K562 (cell line): ENCODE measurements around the gene CHL1. TPM values are rescaled to one million over a fixed set of nuclear protein-coding genes. Genes with fewer than 3 reads are reported as not detected.

Experiments used
- ATAC-seq: fragments of 200-7000 bp; cut with Tn5 transposase; 3 replicates; pipeline ENCODE4 v1.9.1; 2020; ENCODE audit warnings: moderate library complexity
- BruUV-seq: library from RNA; stranded (reverse); fragments of 400-500 nt; replicated peaks from 2 replicates; lab custom pipeline; 2021; lab: Mats Ljungman, UMichigan
- CTCF ChIA-PET: fragments of 300-600 bp; formaldehyde crosslinking; extraction: SDS; loops from one replicate; lab custom pipeline; 2021; ENCODE audit warnings: low intra/inter-chr PET ratio; lab: Yijun Ruan, JAX
- POLR2A ChIA-PET: fragments of 300-600, 350-650 bp; sonication (Branson Sonifier 250); formaldehyde crosslinking; extraction: SDS; loops from one replicate; lab custom pipeline; 2021; ENCODE audit warnings: antibody characterized with exemption, inconsistent platforms; lab: Yijun Ruan, JAX
- DNase-seq, 4 experiments: peaks; one replicate each; pipeline versions ENCODE4 v3.0.0 to v3.0.0-alpha.2; 2011 to 2018; ENCODE audit warnings: low spot score in 3 of 4, mixed read lengths in 3 of 4; ENCODE audit errors: extremely low read depth in 1 of 4
- FAIRE-seq: peaks from 2 replicates; lab custom pipeline; 2011; peaks lifted over from hg19 to GRCh38; lab: Jason Lieb, UNC
- H2AFZ ChIP-seq: 2 replicates; pipeline ENCODE4 v1.6.0; 2011; ENCODE audit warnings: low read depth, low read length, control low read depth, inconsistent platforms
- H3K27ac ChIP-seq: fragments of 200-600 bp; 3 replicates; pipeline ENCODE4 v1.8.0; 2011; ENCODE audit warnings: low read depth, mild to moderate bottlenecking, control low read depth, inconsistent platforms, low read length, moderate library complexity, mixed read lengths; ENCODE audit errors: extremely low read depth
- H3K27me3 ChIP-seq, 2 experiments: fragments of 300-600 bp in 1 of 2; 2 replicates in 1 of 2; 3 replicates in 1 of 2; pipeline versions ENCODE4 v1.6.0 to v1.8.0; 2011; ENCODE audit warnings: inconsistent platforms in 2 of 2, low read length in 2 of 2, mild to moderate bottlenecking in 1 of 2, mixed read lengths in 1 of 2, moderate library complexity in 1 of 2; ENCODE audit not compliant: control insufficient read depth in 2 of 2, insufficient read depth in 2 of 2
- H3K36me3 ChIP-seq: fragments of 300-600 bp; 3 replicates; pipeline ENCODE4 v1.8.0; 2011; ENCODE audit warnings: mild to moderate bottlenecking, low read length, inconsistent platforms; ENCODE audit not compliant: control insufficient read depth, insufficient read depth
- H3K4me1 ChIP-seq, 2 experiments: fragments of 200-600 bp in 1 of 2; replicated peaks in 1 of 2; 2 replicates in 1 of 2; 3 replicates in 1 of 2; pipeline versions ENCODE4 v1.5.1 to v1.8.0; 2011; ENCODE audit warnings: inconsistent platforms in 2 of 2, low read length in 2 of 2, mild to moderate bottlenecking in 1 of 2, mixed read lengths in 1 of 2, moderate library complexity in 1 of 2; ENCODE audit not compliant: control insufficient read depth in 2 of 2, insufficient read depth in 2 of 2
- H3K4me2 ChIP-seq: 2 replicates; pipeline ENCODE4 v1.6.1; 2011; ENCODE audit warnings: low read length, control low read depth, inconsistent platforms, mixed read lengths; ENCODE audit not compliant: insufficient read depth
- H3K4me3 ChIP-seq: fragments of 200-600 bp; sonication (generic), shearing (Covaris generic); 2 replicates; pipeline ENCODE4 v1.5.1; 2016; ENCODE audit warnings: control low read depth, inconsistent platforms
- H3K79me2 ChIP-seq: fragments of 200-600 bp; 3 replicates; pipeline ENCODE4 v1.8.0; 2011; ENCODE audit warnings: low read length, inconsistent platforms; ENCODE audit not compliant: control insufficient read depth, insufficient read depth
- H3K9ac ChIP-seq, 2 experiments: 2 replicates each; pipeline versions ENCODE4 v1.6.0 to v1.6.1; 2011; ENCODE audit warnings: low read depth in 2 of 2, low read length in 2 of 2, control low read depth in 1 of 2, inconsistent platforms in 1 of 2, mild to moderate bottlenecking in 1 of 2, mixed read lengths in 1 of 2; ENCODE audit not compliant: insufficient read depth in 1 of 2
- H3K9me1 ChIP-seq: one replicate; pipeline ENCODE4 v1.6.0; 2011; ENCODE audit warnings: inconsistent platforms, mild to moderate bottlenecking, low read length, moderate library complexity; ENCODE audit not compliant: control insufficient read depth, insufficient read depth
- H3K9me3 ChIP-seq: replicated peaks from 2 replicates; pipeline ENCODE4 v1.5.1; 2011; ENCODE audit warnings: low read depth, low read length, inconsistent platforms; ENCODE audit not compliant: control insufficient read depth, insufficient read depth
- H4K20me1 ChIP-seq: replicated peaks from 2 replicates; pipeline ENCODE4 v1.6.1; 2011; ENCODE audit warnings: low read length, inconsistent platforms, mixed read lengths; ENCODE audit not compliant: control insufficient read depth, insufficient read depth
- CHCHD3 ChIP-seq: fragments of 250-450 bp; sonication (Bioruptor Pico); IDR thresholded peaks from 2 replicates; pipeline ENCODE4 v2.1.2; 2022; ENCODE audit warnings: mild to moderate bottlenecking
- GMEB1 ChIP-seq: fragments of 250-450 bp; sonication (Bioruptor Pico); IDR thresholded peaks from 2 replicates; pipeline ENCODE4 v1.4.0; 2020; ENCODE audit warnings: mild to moderate bottlenecking
- MAFG ChIP-seq: fragments of 450-650 bp; conservative IDR thresholded peaks from 2 replicates; pipeline ENCODE4 v1.6.1; 2016; ENCODE audit warnings: missing genetic modification characterization, missing compliant biosample characterization
- NCOA2 ChIP-seq, 2 experiments: fragments of 450-650 bp; IDR thresholded peaks; 2 replicates each; pipeline ENCODE4 v1.6.1; 2018; ENCODE audit warnings: mild to moderate bottlenecking in 2 of 2, moderate library complexity in 1 of 2; ENCODE audit not compliant: partially characterized antibody in 2 of 2
- NR4A1 ChIP-seq, 2 experiments: fragments of 250-450 bp in 1 of 2; fragments of 450-650 bp in 1 of 2; sonication (Bioruptor Pico) in 1 of 2; IDR thresholded peaks; 2 replicates each; pipeline versions ENCODE4 v1.4.0 to v1.6.1; 2016 to 2020; ENCODE audit warnings: mild to moderate bottlenecking in 2 of 2, missing compliant biosample characterization in 1 of 2, missing genetic modification characterization in 1 of 2, moderate library complexity in 1 of 2
- RBBP5 ChIP-seq: fragments of 200-600 bp; sonication (generic); IDR thresholded peaks from 2 replicates; pipeline ENCODE4 v1.6.1; 2012; ENCODE audit warnings: borderline replicate concordance, mild to moderate bottlenecking, low read length, control low read depth, inconsistent platforms; ENCODE audit not compliant: insufficient read depth, poor library complexity, severe bottlenecking
- RBM34 ChIP-seq: fragments of 200-400 bp; formaldehyde crosslinking; IDR thresholded peaks from 2 replicates; pipeline ENCODE4 v1.6.1; 2018; ENCODE audit warnings: low read length, borderline replicate concordance; ENCODE audit not compliant: insufficient read depth
- ZC3H11A ChIP-seq: IDR thresholded peaks from 2 replicates; pipeline ENCODE4 v1.6.1; 2012; ENCODE audit warnings: low read depth, low read length, improper control_type of control experiment
- ZNF212 ChIP-seq: fragments of 450-650 bp; formaldehyde crosslinking; IDR thresholded peaks from 2 replicates; pipeline ENCODE4 v1.4.0; 2020; ENCODE audit warnings: mild to moderate bottlenecking
- ZNF551 ChIP-seq: fragments of 250-450 bp; sonication (Bioruptor Pico); IDR thresholded peaks from 2 replicates; pipeline ENCODE4 v1.5.0; 2021; ENCODE audit warnings: mild to moderate bottlenecking, moderate library complexity
- WGBS: fragments of 100-300 bp; shearing (Covaris generic); methylation state at CpG from one replicate; pipeline ENCODE4 v1.1.6; 2016; ENCODE audit warnings: low coverage, mixed read lengths; ENCODE audit not compliant: insufficient coverage; ENCODE audit errors: missing lambda C conversion rate; 5-methylcytosine and 5-hydroxymethylcytosine counted together
- in situ Hi-C: fragments of 300-500 bp; cut with MboI; formaldehyde crosslinking; loops from 4 replicates; pipeline ENCODE4 v1.15.0; 2018; ENCODE audit warnings: inconsistent platforms, mixed read lengths
- intact Hi-C: fragments of 100-400 bp; cut with micrococcal nuclease; formaldehyde crosslinking; loops from 2 replicates; pipeline ENCODE4 v1.14.2; 2022
- polyA plus RNA-seq, 8 experiments: library from polyadenylated mRNA; depleted of rRNA in 4 of 8; stranded (reverse) in 5 of 8; unstranded in 3 of 8; fragments of >200 nt; fragmentation: Nextera tagmentation in 2 of 8; fragmentation: Illumina TruSeq in 1 of 8; extraction: Ambion mirVana in 2 of 8; extraction: Trizol in 1 of 8; gene quantifications; 2 replicates each; pipeline versions ENCODE4 v1.2.1 to v1.2.3, GENCODE V29; 2011 to 2014; ENCODE audit warnings: inconsistent platforms in 1 of 8, missing spikeins in 1 of 8
- total RNA-seq, 7 experiments: library from RNA; depleted of rRNA in 6 of 7; stranded (reverse); fragments of >200 nt in 6 of 7; fragmentation: Illumina TruSeq in 2 of 7; extraction: Trizol in 2 of 7; gene quantifications; 2 replicates each; pipeline versions ENCODE4 v1.2.1 to v1.2.3, GENCODE V29; 2011 to 2021; ENCODE audit warnings: low replicate concordance in 1 of 7

Gene CHL1
- total and polyA plus RNA-seq, 9 of the 15 experiments (the other 6 are each of a cell fraction or from before 2014, with no cell fraction given) = 0.02 TPM; not detected in 8

GRCh38 chr3:403826-404225 is 207.3 kb downstream of the CHL1 start:
- Histone ChIP-seq H3K27me3 (no peaks in the 10 kb centered on the region; a peak in 1 of 5 replicates), H3K4me3 (no peak overlapping the region), H3K9me3 (0 out of 2 replicates have a peak, but pooled peaks cover 2% of the 10 kb centered on the region), H2AFZ (no peak overlapping the region), H3K27ac (no peak overlapping the region), H3K4me2 (no peak overlapping the region), H4K20me1 (no peaks in the 10 kb centered on the region), H3K36me3 (no peaks in the 10 kb centered on the region), H3K9ac (no peak overlapping the region), H3K79me2 (no peaks in the 10 kb centered on the region), H3K4me1 (no peaks in the 10 kb centered on the region), H3K9me1 (no peaks in the 10 kb centered on the region)
- 0% methylated on average over 4 of the region's 4 CpGs for WGBS
- in situ Hi-C loops (no loop called here), intact Hi-C loops (no loop called here)
- no peak for ATAC-seq
- ChIA-PET CTCF (no interaction called here), POLR2A (interaction anchor here (0.6 kb wide), 1 partner anchor 15 kb away, joined by 4 read pairs; no protein-coding TSS in a partner anchor)
- DNase-seq = no peak
- no TSS peak for BruUV-seq
- no peak for FAIRE-seq
- no peak for TF ChIP-seq NCOA2 (IDR thresholded peaks at IDR 0.05; ENCODE audit: partially characterized antibody in 2 of 2)
- no peak for TF ChIP-seq RBBP5
- no peak for TF ChIP-seq CHCHD3
- TF ChIP-seq MAFG (tag) = no peak
- TF ChIP-seq NR4A1 (CRISPR knock-in tag; IDR thresholded peaks at IDR 0.05) = no peak
- no peak for TF ChIP-seq NR4A1 (tag; IDR thresholded peaks at IDR 0.05)
- TF ChIP-seq ZC3H11A = no peak
- TF ChIP-seq ZNF551 (CRISPR knock-in tag) = no peak
- TF ChIP-seq GMEB1 (CRISPR knock-in tag) = no peak
- no peak for TF ChIP-seq ZNF212
- no peak for TF ChIP-seq RBM34
